IMR-90 (cell line): ENCODE results near the gene ANO2. TPM values are rescaled to one million over a fixed set of nuclear protein-coding genes. Genes with fewer than 3 reads are reported as not detected.

Experiments used
- ATAC-seq: fragments of 200-7000 bp; cut with Tn5 transposase; 2 replicates; pipeline ENCODE4 v1.9.1; 2020; ENCODE audit warnings: low read depth, mild to moderate bottlenecking, moderate library complexity
- BruUV-seq: library from RNA; stranded (reverse); fragments of 400-500 nt; replicated peaks from 2 replicates; lab custom pipeline; 2021; lab: Mats Ljungman, UMichigan
- CTCF ChIA-PET: fragments of 300-600 bp; formaldehyde crosslinking; extraction: SDS; loops from one replicate; lab custom pipeline; 2021; ENCODE audit warnings: antibody characterized with exemption; lab: Yijun Ruan, JAX
- POLR2A ChIA-PET: fragments of 300-600 bp; sonication (Branson Sonifier 250); formaldehyde crosslinking; loops from one replicate; lab custom pipeline; 2022; ENCODE audit warnings: antibody characterized with exemption; ENCODE audit not compliant: unreplicated experiment; lab: Charles Lee
- DNase-seq: peaks from one replicate; pipeline ENCODE4 v3.0.0; 2013
- H2AFZ ChIP-seq: replicated peaks from 2 replicates; pipeline ENCODE3; 2013; ENCODE audit warnings: low read length, mild to moderate bottlenecking; ENCODE audit not compliant: poor library complexity
- H2AK5ac ChIP-seq: 2 replicates; pipeline ENCODE4 v1.6.1; 2013; ENCODE audit warnings: low read depth, low read length, inconsistent platforms
- H2AK9ac ChIP-seq: replicated peaks from 2 replicates; pipeline ENCODE3; 2013; ENCODE audit warnings: mild to moderate bottlenecking, low read depth, low read length, moderate library complexity; ENCODE audit not compliant: poor library complexity
- H2BK120ac ChIP-seq: 2 replicates; pipeline ENCODE4 v1.6.1; 2013; ENCODE audit warnings: low read depth, low read length, inconsistent platforms
- H2BK15ac ChIP-seq: 3 replicates; pipeline ENCODE4 v1.6.1; 2013; ENCODE audit warnings: low read depth, low read length, inconsistent platforms
- H2BK20ac ChIP-seq: 2 replicates; pipeline ENCODE4 v1.6.1; 2013; ENCODE audit warnings: low read depth, mild to moderate bottlenecking, inconsistent platforms, low read length, moderate library complexity
- H2BK5ac ChIP-seq: 2 replicates; pipeline ENCODE4 v1.6.1; 2013; ENCODE audit warnings: mild to moderate bottlenecking, low read depth, low read length, inconsistent platforms; ENCODE audit not compliant: poor library complexity, severe bottlenecking
- H3K14ac ChIP-seq: replicated peaks from 2 replicates; pipeline ENCODE4 v1.6.1; 2013; ENCODE audit warnings: low read depth, low read length, inconsistent platforms
- H3K18ac ChIP-seq: 2 replicates; pipeline ENCODE4 v1.6.1; 2013; ENCODE audit warnings: low read depth, low read length, control low read depth
- H3K23ac ChIP-seq: 2 replicates; pipeline ENCODE4 v1.6.1; 2013; ENCODE audit warnings: low read depth, low read length, inconsistent platforms
- H3K27ac ChIP-seq: 2 replicates; pipeline ENCODE4 v1.5.1; 2013; ENCODE audit warnings: mild to moderate bottlenecking, control low read depth, low read length; ENCODE audit not compliant: insufficient read depth
- H3K27me3 ChIP-seq: 2 replicates; pipeline ENCODE4 v1.6.1; 2013; ENCODE audit warnings: low read length; ENCODE audit not compliant: control insufficient read depth, insufficient read depth
- H3K36me3 ChIP-seq: 2 replicates; pipeline ENCODE4 v1.6.1; 2013; ENCODE audit warnings: low read length, mixed read lengths; ENCODE audit not compliant: control insufficient read depth, insufficient read depth
- H3K4ac ChIP-seq: 2 replicates; pipeline ENCODE4 v1.6.1; 2013; ENCODE audit warnings: low read depth, low read length, inconsistent platforms
- H3K4me1 ChIP-seq: 2 replicates; pipeline ENCODE4 v1.6.1; 2013; ENCODE audit warnings: low read length, mixed read lengths; ENCODE audit not compliant: control insufficient read depth, insufficient read depth
- H3K4me2 ChIP-seq: 2 replicates; pipeline ENCODE4 v1.6.1; 2013; ENCODE audit warnings: low read depth, mild to moderate bottlenecking, control low read depth, low read length, moderate library complexity
- H3K4me3 ChIP-seq: 2 replicates; pipeline ENCODE4 v1.5.1; 2013; ENCODE audit warnings: low read depth, mild to moderate bottlenecking, control low read depth, low read length, moderate library complexity; ENCODE audit not compliant: insufficient read depth
- H3K56ac ChIP-seq: 2 replicates; pipeline ENCODE4 v1.6.1; 2013; ENCODE audit warnings: low read length, inconsistent platforms; ENCODE audit not compliant: insufficient read depth; ENCODE audit errors: extremely low read depth
- H3K79me1 ChIP-seq, 2 experiments: 2 replicates each; pipeline ENCODE4 v1.6.1; 2013; ENCODE audit warnings: low read length in 2 of 2, inconsistent platforms in 1 of 2, low read depth in 1 of 2
- H3K9ac ChIP-seq: 2 replicates; pipeline ENCODE4 v1.6.1; 2013; ENCODE audit warnings: low read depth, low read length, control low read depth
- H3K9me1 ChIP-seq: 2 replicates; pipeline ENCODE4 v1.6.1; 2013; ENCODE audit warnings: low read length, inconsistent platforms; ENCODE audit not compliant: insufficient read depth
- H3K9me3 ChIP-seq: 2 replicates; pipeline ENCODE4 v1.6.1; 2013; ENCODE audit warnings: low read length; ENCODE audit not compliant: control insufficient read depth, insufficient read depth
- H4K20me1 ChIP-seq: 2 replicates; pipeline ENCODE4 v1.6.1; 2013; ENCODE audit warnings: low read length, inconsistent platforms; ENCODE audit not compliant: insufficient read depth
- H4K5ac ChIP-seq: 2 replicates; pipeline ENCODE4 v1.6.1; 2013; ENCODE audit warnings: mild to moderate bottlenecking, low read depth, low read length, control low read depth
- H4K8ac ChIP-seq, 2 experiments: 2 replicates each; pipeline ENCODE4 v1.6.1; 2013; ENCODE audit warnings: low read depth in 2 of 2, low read length in 2 of 2, control low read depth in 1 of 2, inconsistent platforms in 1 of 2
- H4K91ac ChIP-seq: 2 replicates; pipeline ENCODE4 v1.6.1; 2013; ENCODE audit warnings: low read depth, low read length, inconsistent platforms; ENCODE audit not compliant: insufficient read depth
- BHLHE40 ChIP-seq: fragments of 150-350 bp; IDR thresholded peaks from 2 replicates; pipeline ENCODE4 v1.6.1; 2016; ENCODE audit warnings: mild to moderate bottlenecking, low read depth, low read length
- CEBPB ChIP-seq: IDR thresholded peaks from 2 replicates; pipeline ENCODE4 v1.6.1; 2012; ENCODE audit warnings: low read depth, low read length, improper control_type of control experiment
- CHD1 ChIP-seq: IDR thresholded peaks from 2 replicates; pipeline ENCODE4 v1.6.1; 2012; ENCODE audit warnings: low read depth, low read length, improper control_type of control experiment
- ELK1 ChIP-seq: fragments of 150-350 bp; IDR thresholded peaks from 2 replicates; pipeline ENCODE4 v1.6.1; 2016; ENCODE audit warnings: low read depth, mild to moderate bottlenecking, low read length, moderate library complexity, borderline replicate concordance
- FOS ChIP-seq: fragments of 150-350 bp; IDR thresholded peaks from 2 replicates; pipeline ENCODE4 v1.6.1; 2016; ENCODE audit warnings: low read depth, low read length
- MAFK ChIP-seq: IDR thresholded peaks from 2 replicates; pipeline ENCODE4 v1.6.1; 2012; ENCODE audit warnings: low read depth, low read length, improper control_type of control experiment
- MAZ ChIP-seq: IDR thresholded peaks from 2 replicates; pipeline ENCODE4 v1.6.1; 2012; ENCODE audit warnings: low read depth, mild to moderate bottlenecking, low read length, improper control_type of control experiment, moderate library complexity, borderline replicate concordance
- MXI1 ChIP-seq: IDR thresholded peaks from 2 replicates; pipeline ENCODE4 v1.6.1; 2012; ENCODE audit warnings: low read depth, mild to moderate bottlenecking, low read length, moderate library complexity, borderline replicate concordance
- NFE2L2 ChIP-seq: fragments of 150-350 bp; IDR thresholded peaks from 2 replicates; pipeline ENCODE4 v1.6.1; 2016; ENCODE audit warnings: low read depth, mild to moderate bottlenecking, low read length
- POLR2A ChIP-seq: IDR thresholded peaks from 2 replicates; pipeline ENCODE4 v1.6.1; 2012; ENCODE audit warnings: mild to moderate bottlenecking, low read depth, low read length
- RAD21 ChIP-seq: IDR thresholded peaks from 2 replicates; pipeline ENCODE4 v1.6.1; 2012; ENCODE audit warnings: low read length, improper control_type of control experiment
- RCOR1 ChIP-seq: IDR thresholded peaks from 2 replicates; pipeline ENCODE4 v1.6.1; 2012; ENCODE audit warnings: mild to moderate bottlenecking, low read length, improper control_type of control experiment; ENCODE audit not compliant: insufficient replicate concordance
- RFX5 ChIP-seq: IDR thresholded peaks from 2 replicates; pipeline ENCODE4 v1.8.0; 2012; ENCODE audit warnings: low read depth, mild to moderate bottlenecking, low read length, moderate library complexity
- SMC3 ChIP-seq: fragments of 150-350 bp; IDR thresholded peaks from 2 replicates; pipeline ENCODE4 v1.6.1; 2016; ENCODE audit warnings: low read depth, mild to moderate bottlenecking, antibody characterized with exemption, low read length, moderate library complexity
- WGBS, 2 experiments: methylation state at CpG; one replicate each; pipeline versions ENCODE4 v1.1.5 to v1.1.7; 2013; ENCODE audit warnings: missing lambda C conversion rate in 2 of 2; ENCODE audit not compliant: insufficient read length in 1 of 2; ENCODE audit errors: extremely low coverage in 2 of 2; 5-methylcytosine and 5-hydroxymethylcytosine counted together
- dilution Hi-C: fragments of 300-500 bp; cut with HindIII; formaldehyde crosslinking; loops from one replicate; pipeline ENCODE4 v1.14.3; 2018; ENCODE audit warnings: low sequenced_read_pairs; ENCODE audit not compliant: unreplicated experiment
- in situ Hi-C: fragments of 300-500 bp; cut with MboI; formaldehyde crosslinking; loops from 3 replicates; pipeline ENCODE4 v1.14.3; 2019; ENCODE audit warnings: low sequenced_read_pairs, inconsistent platforms, mixed read lengths
- intact Hi-C: fragments of 100-400 bp; cut with micrococcal nuclease; formaldehyde crosslinking; loops from 2 replicates; pipeline ENCODE4 v1.10.0; 2022
- polyA plus RNA-seq, 3 experiments: library from polyadenylated mRNA; depleted of rRNA; stranded (reverse); fragments of >200 nt; gene quantifications; 2 replicates each; pipeline ENCODE4 v1.2.3, GENCODE V29; 2012; ENCODE audit warnings: low replicate concordance in 1 of 3
- total RNA-seq: library from RNA; depleted of rRNA; stranded (reverse); fragments of >200 nt; gene quantifications from 2 replicates; pipeline ENCODE4 v1.2.3, GENCODE V29; 2012
- TF ChIP-seq, protein P1 (sequence below): conservative IDR thresholded peaks from 2 replicates; pipeline ENCODE4 v1.5.1; 2012; ENCODE audit warnings: mild to moderate bottlenecking, low read depth, low read length, improper control_type of control experiment
- TF ChIP-seq, protein P2 (sequence below): fragments of 150-350 bp; IDR thresholded peaks from 2 replicates; pipeline ENCODE4 v1.6.1; 2017; ENCODE audit warnings: mild to moderate bottlenecking, antibody characterized with exemption, low read length, low read depth

The ANO2 gene
- total and polyA plus RNA-seq, 2 of the 4 experiments (the other 2 are of a cell fraction): 0.22 TPM; not detected in 1

GRCh38 chr12:5611162-5611561 is 333.9 kb downstream of the ANO2 start:
- Histone ChIP-seq H2AK9ac (no peak overlapping the region), H3K4me2 (no peak overlapping the region), H3K4me1 (no peaks in the 10 kb centered on the region), H3K9me3 (no peaks in the 10 kb centered on the region), H3K27me3 (peaks cover 23% of the 10 kb centered on the region), H4K5ac (no peak overlapping the region), H2AFZ (no peak overlapping the region), H2BK120ac (no peak overlapping the region), H3K56ac (no peak overlapping the region), H2BK5ac (no peak overlapping the region), H4K8ac (no peak overlapping the region), H3K4ac (no peak overlapping the region), H3K36me3 (no peaks in the 10 kb centered on the region), H3K27ac (no peak overlapping the region), H3K14ac (no peak overlapping the region), H4K91ac (no peak overlapping the region), H3K18ac (no peak overlapping the region), H3K4me3 (no peak overlapping the region), H2BK15ac (no peak overlapping the region), H2AK5ac (no peak overlapping the region), H2BK20ac (no peak overlapping the region), H3K23ac (no peak overlapping the region), H4K20me1 (no peaks in the 10 kb centered on the region), H3K9ac (no peak overlapping the region), H3K9me1 (no peaks in the 10 kb centered on the region), H3K79me1 (no peaks in the 10 kb centered on the region)
- CTCF ChIA-PET: interaction anchor here (0.8 kb wide), 1 partner anchor 37 kb away, joined by 3 read pairs; no protein-coding TSS in a partner anchor
- intact Hi-C loops: no loop called here
- POLR2A ChIA-PET: no interaction called here
- 93% methylated on average over 2 of the region's 5 CpGs; no CpG with 5 or more reads in 1 of the 2 experiments for WGBS, 2 experiments
- dilution Hi-C loops: no loop called here
- no TSS peak for BruUV-seq
- DNase-seq: no peak
- in situ Hi-C loops: no loop called here
- ATAC-seq: no peak
- no peak for TF ChIP-seq FOS
- no peak for TF ChIP-seq RCOR1
- TF ChIP-seq NFE2L2: no peak
- TF ChIP-seq RFX5: no peak
- TF ChIP-seq CEBPB: no peak
- no peak for TF ChIP-seq MAFK
- TF ChIP-seq, protein P1, sequence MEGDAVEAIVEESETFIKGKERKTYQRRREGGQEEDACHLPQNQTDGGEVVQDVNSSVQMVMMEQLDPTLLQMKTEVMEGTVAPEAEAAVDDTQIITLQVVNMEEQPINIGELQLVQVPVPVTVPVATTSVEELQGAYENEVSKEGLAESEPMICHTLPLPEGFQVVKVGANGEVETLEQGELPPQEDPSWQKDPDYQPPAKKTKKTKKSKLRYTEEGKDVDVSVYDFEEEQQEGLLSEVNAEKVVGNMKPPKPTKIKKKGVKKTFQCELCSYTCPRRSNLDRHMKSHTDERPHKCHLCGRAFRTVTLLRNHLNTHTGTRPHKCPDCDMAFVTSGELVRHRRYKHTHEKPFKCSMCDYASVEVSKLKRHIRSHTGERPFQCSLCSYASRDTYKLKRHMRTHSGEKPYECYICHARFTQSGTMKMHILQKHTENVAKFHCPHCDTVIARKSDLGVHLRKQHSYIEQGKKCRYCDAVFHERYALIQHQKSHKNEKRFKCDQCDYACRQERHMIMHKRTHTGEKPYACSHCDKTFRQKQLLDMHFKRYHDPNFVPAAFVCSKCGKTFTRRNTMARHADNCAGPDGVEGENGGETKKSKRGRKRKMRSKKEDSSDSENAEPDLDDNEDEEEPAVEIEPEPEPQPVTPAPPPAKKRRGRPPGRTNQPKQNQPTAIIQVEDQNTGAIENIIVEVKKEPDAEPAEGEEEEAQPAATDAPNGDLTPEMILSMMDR: no peak
- TF ChIP-seq MXI1: no peak
- TF ChIP-seq POLR2A: no peak
- no peak for TF ChIP-seq CHD1
- TF ChIP-seq BHLHE40: no peak
- TF ChIP-seq, protein P2, sequence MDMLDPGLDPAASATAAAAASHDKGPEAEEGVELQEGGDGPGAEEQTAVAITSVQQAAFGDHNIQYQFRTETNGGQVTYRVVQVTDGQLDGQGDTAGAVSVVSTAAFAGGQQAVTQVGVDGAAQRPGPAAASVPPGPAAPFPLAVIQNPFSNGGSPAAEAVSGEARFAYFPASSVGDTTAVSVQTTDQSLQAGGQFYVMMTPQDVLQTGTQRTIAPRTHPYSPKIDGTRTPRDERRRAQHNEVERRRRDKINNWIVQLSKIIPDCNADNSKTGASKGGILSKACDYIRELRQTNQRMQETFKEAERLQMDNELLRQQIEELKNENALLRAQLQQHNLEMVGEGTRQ: no peak
- TF ChIP-seq MAZ: no peak
- no peak for TF ChIP-seq ELK1
- TF ChIP-seq RAD21: no peak
- TF ChIP-seq SMC3: no peak
